Measurements from ENCODE around the gene TYK2.

- TF ChIP-seq CTCF (IDR thresholded peaks at IDR 0.05) (no peak), POLR2A (IDR thresholded peaks at IDR 0.05) (no peak)
Observed at GRCh38 chr19:10332965-10333757, 47.2 kb downstream of the TYK2 start, which contains the start of gene RAVER1.
